Measurements from ENCODE around the gene MCM5.

MCM5 gene

GRCh38 chr22:35380537-35381423 lies 19.2 kb upstream of the MCM5 start, which contains the start of gene HMOX1:
Gene HMOX1 (plus strand): TSS chr22:35381096. CDS start chr22:35381174, 78 bp downstream.
- H3K9ac ChIP-seq (ENCODE audit: low read length) = peak within 1 kb of the TSS; percentile 29
- no peaks in the 10 kb centered on the region for H3K9me3 ChIP-seq (ENCODE audit: low read length)
- H3K36me3 ChIP-seq (ENCODE audit: insufficient read depth, low read length) = no peaks in the 10 kb centered on the region
- no peaks in the 10 kb centered on the region for H3K27me3 ChIP-seq (ENCODE audit: control insufficient read depth in 1 of 2, insufficient read depth in 2 of 2, low read length in 2 of 2)
- peak within 1 kb of the TSS; percentile 61 to 74 for H3K4me3 ChIP-seq (ENCODE audit: low read depth in 1 of 2, low read length in 2 of 2)
- H3K27ac ChIP-seq (ENCODE audit: low read depth, low read length) = peak within 1 kb of the TSS; percentile 86
- H3K4me1 ChIP-seq (ENCODE audit: insufficient read depth, low read length) = peaks cover 33% of the 10 kb centered on the region

GRCh38 chr22:35381424-35382009 lies 18.4 kb upstream of the MCM5 start:
- Histone ChIP-seq H3K36me3 (ENCODE audit: insufficient read depth, low read length) (no peaks in the 10 kb centered on the region), H3K4me3 (ENCODE audit: low read depth in 1 of 2, low read length in 2 of 2) (peak overlapping the region; percentile 61 to 74), H3K27ac (ENCODE audit: low read depth, low read length) (peak overlapping the region; percentile 86), H3K27me3 (ENCODE audit: control insufficient read depth in 1 of 2, insufficient read depth in 2 of 2, low read length in 2 of 2) (no peaks in the 10 kb centered on the region), H3K4me1 (ENCODE audit: insufficient read depth, low read length) (peaks cover 29% of the 10 kb centered on the region), H3K9ac (ENCODE audit: low read length) (peak overlapping the region; percentile 29), H3K9me3 (ENCODE audit: low read length) (no peaks in the 10 kb centered on the region)

GRCh38 chr22:35383679-35384071 lies 16.3 kb upstream of the MCM5 start:
- no peak overlapping the region for H3K4me3 ChIP-seq (ENCODE audit: low read depth in 1 of 2, low read length in 2 of 2)
- peaks cover 8% of the 10 kb centered on the region for H3K36me3 ChIP-seq (ENCODE audit: insufficient read depth, low read length)
- no peak overlapping the region for H3K9ac ChIP-seq (ENCODE audit: low read length)
- H3K9me3 ChIP-seq (ENCODE audit: low read length) = no peaks in the 10 kb centered on the region
- no peak overlapping the region for H3K27ac ChIP-seq (ENCODE audit: low read depth, low read length)
- H3K4me1 ChIP-seq (ENCODE audit: insufficient read depth, low read length) = peaks cover 18% of the 10 kb centered on the region
- no peaks in the 10 kb centered on the region for H3K27me3 ChIP-seq (ENCODE audit: control insufficient read depth in 1 of 2, insufficient read depth in 2 of 2, low read length in 2 of 2)

- Histone ChIP-seq H3K9me3 (ENCODE audit: low read length) (no peaks in the 10 kb centered on the region), H3K27me3 (ENCODE audit: control insufficient read depth in 1 of 2, insufficient read depth in 2 of 2, low read length in 2 of 2) (no peaks in the 10 kb centered on the region), H3K27ac (ENCODE audit: low read depth, low read length) (no peak overlapping the region), H3K9ac (ENCODE audit: low read length) (no peak overlapping the region), H3K4me3 (ENCODE audit: low read depth in 1 of 2, low read length in 2 of 2) (no peak overlapping the region), H3K4me1 (ENCODE audit: insufficient read depth, low read length) (peaks cover 18% of the 10 kb centered on the region), H3K36me3 (ENCODE audit: insufficient read depth, low read length) (peaks cover 8% of the 10 kb centered on the region)
Measured at GRCh38 chr22:35384527-35384926, 15.4 kb upstream of the MCM5 start.

- H3K9ac ChIP-seq (ENCODE audit: low read length) = no peak overlapping the region
- H3K4me3 ChIP-seq (ENCODE audit: low read depth in 1 of 2, low read length in 2 of 2) = no peak overlapping the region
Measured at GRCh38 chr22:35384975-35385588, 14.9 kb upstream of the MCM5 start.

GRCh38 chr22:35386670-35387288 lies 13.2 kb upstream of the MCM5 start:
- H3K4me3 ChIP-seq (ENCODE audit: low read depth in 1 of 2, low read length in 2 of 2) = no peak overlapping the region
- no peaks in the 10 kb centered on the region for H3K27me3 ChIP-seq (ENCODE audit: control insufficient read depth in 1 of 2, insufficient read depth in 2 of 2, low read length in 2 of 2)
- H3K4me1 ChIP-seq (ENCODE audit: insufficient read depth, low read length) = peaks cover 4% of the 10 kb centered on the region
- H3K9me3 ChIP-seq (ENCODE audit: low read length) = no peaks in the 10 kb centered on the region
- H3K36me3 ChIP-seq (ENCODE audit: insufficient read depth, low read length) = peaks cover 13% of the 10 kb centered on the region
- no peak overlapping the region for H3K9ac ChIP-seq (ENCODE audit: low read length)
- no peak overlapping the region for H3K27ac ChIP-seq (ENCODE audit: low read depth, low read length)

More at GRCh38 chr22:35384975-35385588, 14.9 kb upstream of the MCM5 start:
- Histone ChIP-seq H3K9me3 (ENCODE audit: low read length) (no peaks in the 10 kb centered on the region), H3K36me3 (ENCODE audit: insufficient read depth, low read length) (peaks cover 8% of the 10 kb centered on the region), H3K27ac (ENCODE audit: low read depth, low read length) (no peak overlapping the region), H3K27me3 (ENCODE audit: control insufficient read depth in 1 of 2, insufficient read depth in 2 of 2, low read length in 2 of 2) (no peaks in the 10 kb centered on the region), H3K4me1 (ENCODE audit: insufficient read depth, low read length) (peaks cover 16% of the 10 kb centered on the region)

GRCh38 chr22:35390933-35391332 lies 9.0 kb upstream of the MCM5 start:
- no peaks in the 10 kb centered on the region for H3K4me1 ChIP-seq (ENCODE audit: insufficient read depth, low read length)
- H3K27ac ChIP-seq (ENCODE audit: low read depth, low read length) = no peak overlapping the region
- H3K4me3 ChIP-seq (ENCODE audit: low read depth in 1 of 2, low read length in 2 of 2) = no peak overlapping the region
- H3K9me3 ChIP-seq (ENCODE audit: low read length) = no peaks in the 10 kb centered on the region
- no peaks in the 10 kb centered on the region for H3K27me3 ChIP-seq (ENCODE audit: control insufficient read depth in 1 of 2, insufficient read depth in 2 of 2, low read length in 2 of 2)
- H3K9ac ChIP-seq (ENCODE audit: low read length) = no peak overlapping the region
- H3K36me3 ChIP-seq (ENCODE audit: insufficient read depth, low read length) = peaks cover 18% of the 10 kb centered on the region

- Histone ChIP-seq H3K36me3 (ENCODE audit: insufficient read depth, low read length) (peaks cover 13% of the 10 kb centered on the region), H3K27ac (ENCODE audit: low read depth, low read length) (no peak overlapping the region), H3K4me1 (ENCODE audit: insufficient read depth, low read length) (no peaks in the 10 kb centered on the region), H3K4me3 (ENCODE audit: low read depth in 1 of 2, low read length in 2 of 2) (no peak overlapping the region), H3K9ac (ENCODE audit: low read length) (no peak overlapping the region), H3K9me3 (ENCODE audit: low read length) (no peaks in the 10 kb centered on the region), H3K27me3 (ENCODE audit: control insufficient read depth in 1 of 2, insufficient read depth in 2 of 2, low read length in 2 of 2) (no peaks in the 10 kb centered on the region)
Measured at GRCh38 chr22:35392357-35392756, 7.6 kb upstream of the MCM5 start.

GRCh38 chr22:35393116-35394010 lies 6.6 kb upstream of the MCM5 start:
- Histone ChIP-seq H3K4me1 (ENCODE audit: insufficient read depth, low read length) (no peaks in the 10 kb centered on the region), H3K9me3 (ENCODE audit: low read length) (no peaks in the 10 kb centered on the region), H3K27me3 (ENCODE audit: control insufficient read depth in 1 of 2, insufficient read depth in 2 of 2, low read length in 2 of 2) (no peaks in the 10 kb centered on the region), H3K9ac (ENCODE audit: low read length) (no peak overlapping the region), H3K4me3 (ENCODE audit: low read depth in 1 of 2, low read length in 2 of 2) (no peak overlapping the region), H3K27ac (ENCODE audit: low read depth, low read length) (no peak overlapping the region), H3K36me3 (ENCODE audit: insufficient read depth, low read length) (peaks cover 11% of the 10 kb centered on the region)

- Histone ChIP-seq H3K36me3 (ENCODE audit: insufficient read depth, low read length) (peaks cover 11% of the 10 kb centered on the region), H3K27me3 (ENCODE audit: control insufficient read depth in 1 of 2, insufficient read depth in 2 of 2, low read length in 2 of 2) (no peaks in the 10 kb centered on the region), H3K9me3 (ENCODE audit: low read length) (no peaks in the 10 kb centered on the region), H3K4me1 (ENCODE audit: insufficient read depth, low read length) (no peaks in the 10 kb centered on the region), H3K27ac (ENCODE audit: low read depth, low read length) (no peak overlapping the region), H3K4me3 (ENCODE audit: low read depth in 1 of 2, low read length in 2 of 2) (no peak overlapping the region), H3K9ac (ENCODE audit: low read length) (no peak overlapping the region)
Measured at GRCh38 chr22:35394011-35394312, 6.0 kb upstream of the MCM5 start.

All from muscle layer of colon (tissue), 2 donors.